Fibroblast of peridontal ligament (primary cell): ENCODE measurements around the gene SLC38A4.
"Not testable (repeated sequence)": the region's sequence is repeated elsewhere in the genome, so short reads cannot be mapped to it uniquely, and the experiment has no call there.

Experiments
- DNase-seq: peaks from one replicate; pipeline ENCODE4 v3.0.0-alpha.2; 2010; ENCODE audit errors: extremely low read depth

SLC38A4 gene

GRCh38 chr12:46778415-46778814 is 47.4 kb downstream of the SLC38A4 start:
- DNase-seq = no peak

- no peak for DNase-seq
Measured at GRCh38 chr12:46777587-46777986, 48.2 kb downstream of the SLC38A4 start.

- no peak for DNase-seq
Measured at GRCh38 chr12:46775796-46776195, 50.0 kb downstream of the SLC38A4 start.

GRCh38 chr12:46774322-46774633 is 51.5 kb downstream of the SLC38A4 start:
- no peak for DNase-seq

- DNase-seq = peak; percentile 61
Measured at GRCh38 chr12:46773586-46774321, 52.0 kb downstream of the SLC38A4 start.

GRCh38 chr12:46771268-46771827 is 54.4 kb downstream of the SLC38A4 start:
- DNase-seq = peak; percentile 53

- DNase-seq = peak; percentile 72
Measured at GRCh38 chr12:46770501-46771183, 55.2 kb downstream of the SLC38A4 start.

- DNase-seq = no peak
Measured at GRCh38 chr12:46764005-46764404, 61.8 kb downstream of the SLC38A4 start.

- no peak for DNase-seq
Measured at GRCh38 chr12:46763230-46763629, 62.6 kb downstream of the SLC38A4 start.

GRCh38 chr12:46754550-46754949 is 71.2 kb downstream of the SLC38A4 start:
- no peak for DNase-seq

- no peak for DNase-seq
Measured at GRCh38 chr12:46752396-46752795, 73.4 kb downstream of the SLC38A4 start.

GRCh38 chr12:46751173-46751572 is 74.6 kb downstream of the SLC38A4 start:
- no peak for DNase-seq

GRCh38 chr12:46749322-46749721 is 76.5 kb downstream of the SLC38A4 start:
- DNase-seq = no peak

- DNase-seq = peak; percentile 82
Measured at GRCh38 chr12:46744283-46744682, 81.5 kb downstream of the SLC38A4 start.

GRCh38 chr12:46743456-46743855 is 82.3 kb downstream of the SLC38A4 start:
- peak; percentile 82 for DNase-seq

GRCh38 chr12:46742271-46742670 is 83.5 kb downstream of the SLC38A4 start:
- DNase-seq = not testable (repeated sequence)

- DNase-seq = no peak
Measured at GRCh38 chr12:46725332-46725731, 100.5 kb downstream of the SLC38A4 start.

- DNase-seq = no peak
Measured at GRCh38 chr12:46723629-46724419, 102.0 kb downstream of the SLC38A4 start.

- DNase-seq = peak; percentile 53
Measured at GRCh38 chr12:46722394-46723185, 103.2 kb downstream of the SLC38A4 start.

- no peak for DNase-seq
Measured at GRCh38 chr12:46718495-46718894, 107.3 kb downstream of the SLC38A4 start.

GRCh38 chr12:46717868-46718267 is 107.9 kb downstream of the SLC38A4 start:
- DNase-seq = no peak

- no peak for DNase-seq
Measured at GRCh38 chr12:46717159-46717558, 108.6 kb downstream of the SLC38A4 start.
